H7 (cell line): ENCODE data around the gene CXCL11. TPM values are rescaled to one million over a fixed set of nuclear protein-coding genes. Genes with fewer than 3 reads are reported as not detected.
"Not testable (repeated sequence)": the region's sequence is repeated elsewhere in the genome, so short reads cannot be mapped to it uniquely, and the experiment has no call there.

Source experiments
- DNase-seq: peaks from one replicate; pipeline ENCODE4 v3.0.0; 2012
- H3K27me3 ChIP-seq: 2 replicates; pipeline ENCODE4 v1.6.0; 2011; ENCODE audit warnings: mild to moderate bottlenecking, low read length; ENCODE audit not compliant: control insufficient read depth, insufficient read depth
- H3K36me3 ChIP-seq: replicated peaks from 2 replicates; pipeline ENCODE4 v1.5.1; 2011; ENCODE audit warnings: low read length; ENCODE audit not compliant: control insufficient read depth, insufficient read depth
- H3K4me3 ChIP-seq: 2 replicates; pipeline ENCODE4 v1.5.1; 2011; ENCODE audit warnings: low read depth, mild to moderate bottlenecking, control low read depth, low read length, moderate library complexity; ENCODE audit not compliant: insufficient read depth
- total RNA-seq: library from RNA; depleted of rRNA; stranded (reverse); fragments of >200 nt; shearing (Covaris generic); gene quantifications from 2 replicates; pipeline ENCODE4 v1.2.3, GENCODE V29; 2014

Gene CXCL11
- total RNA-seq, 1 experiment from 2014 or later = not detected

GRCh38 chr4:76058302-76058701 is 22.4 kb upstream of the CXCL11 start:
- no peak for DNase-seq
- Histone ChIP-seq H3K36me3 (no peaks in the 10 kb centered on the region), H3K4me3 (no peak overlapping the region), H3K27me3 (no peaks in the 10 kb centered on the region)

GRCh38 chr4:76055421-76055820 is 19.6 kb upstream of the CXCL11 start:
- no peaks in the 10 kb centered on the region for H3K27me3 ChIP-seq
- no peak for DNase-seq
- no peak overlapping the region for H3K4me3 ChIP-seq
- H3K36me3 ChIP-seq = no peaks in the 10 kb centered on the region

GRCh38 chr4:76055016-76055415 is 19.1 kb upstream of the CXCL11 start:
- no peaks in the 10 kb centered on the region for H3K27me3 ChIP-seq
- no peak for DNase-seq
- no peaks in the 10 kb centered on the region for H3K36me3 ChIP-seq
- H3K4me3 ChIP-seq = no peak overlapping the region

- no peaks in the 10 kb centered on the region for H3K27me3 ChIP-seq
- H3K4me3 ChIP-seq = no peak overlapping the region
- DNase-seq = no peak
- no peaks in the 10 kb centered on the region for H3K36me3 ChIP-seq
These were observed 17.9 kb upstream of the CXCL11 start for GRCh38 chr4:76053730-76054129.

- not testable (repeated sequence) for DNase-seq, H3K27me3 ChIP-seq, H3K4me3 ChIP-seq, H3K36me3 ChIP-seq
These were observed 14.7 kb upstream of the CXCL11 start for GRCh38 chr4:76050560-76051050.

GRCh38 chr4:76049860-76050416 is 14.1 kb upstream of the CXCL11 start:
- H3K36me3 ChIP-seq, H3K27me3 ChIP-seq, H3K4me3 ChIP-seq, DNase-seq: not testable (repeated sequence)

- H3K27me3 ChIP-seq, DNase-seq, H3K4me3 ChIP-seq, H3K36me3 ChIP-seq: not testable (repeated sequence)
These were observed 8.8 kb upstream of the CXCL11 start for GRCh38 chr4:76044686-76045085.

- H3K4me3 ChIP-seq, H3K36me3 ChIP-seq, H3K27me3 ChIP-seq, DNase-seq: not testable (repeated sequence)
These were observed 7.4 kb upstream of the CXCL11 start for GRCh38 chr4:76043306-76043705.

GRCh38 chr4:76042241-76042998 is 6.5 kb upstream of the CXCL11 start:
- not testable (repeated sequence) for H3K36me3 ChIP-seq, DNase-seq, H3K27me3 ChIP-seq, H3K4me3 ChIP-seq

- DNase-seq = no peak
- Histone ChIP-seq H3K36me3 (no peaks in the 10 kb centered on the region), H3K4me3 (no peak overlapping the region), H3K27me3 (no peaks in the 10 kb centered on the region)
These were observed 985 bp upstream of the CXCL11 start for GRCh38 chr4:76036855-76037254.

- DNase-seq = no peak
- Histone ChIP-seq H3K4me3 (no peak overlapping the region), H3K36me3 (no peaks in the 10 kb centered on the region), H3K27me3 (no peaks in the 10 kb centered on the region)
These were observed 729 bp downstream of the CXCL11 start for GRCh38 chr4:76035141-76035540.

- no peaks in the 10 kb centered on the region for H3K27me3 ChIP-seq
- no peak for DNase-seq
- H3K4me3 ChIP-seq = no peak overlapping the region
- H3K36me3 ChIP-seq = no peaks in the 10 kb centered on the region
These were observed 6.6 kb downstream of the CXCL11 start for GRCh38 chr4:76029300-76029699.

- no peak for DNase-seq
- no peaks in the 10 kb centered on the region for H3K36me3 ChIP-seq
- no peak overlapping the region for H3K4me3 ChIP-seq
- no peaks in the 10 kb centered on the region for H3K27me3 ChIP-seq
These were observed 7.5 kb downstream of the CXCL11 start for GRCh38 chr4:76028350-76028765.

GRCh38 chr4:76024065-76024464 is 11.8 kb downstream of the CXCL11 start:
- H3K27me3 ChIP-seq = no peaks in the 10 kb centered on the region
- no peaks in the 10 kb centered on the region for H3K36me3 ChIP-seq
- DNase-seq = no peak
- no peak overlapping the region for H3K4me3 ChIP-seq

- H3K4me3 ChIP-seq = no peak within 1 kb of the TSS
- no peaks in the 10 kb centered on the region for H3K27me3 ChIP-seq
- no peaks in the 10 kb centered on the region for H3K36me3 ChIP-seq
- DNase-seq = no peak
These were observed 12.5 kb downstream of the CXCL11 start, which contains the start of gene CXCL10 for GRCh38 chr4:76023389-76023788. TSS of gene CXCL10 (minus strand) at chr4:76023497. CDS start at chr4:76023431, 66 bp downstream.
